ENCODE results near the gene CARHSP1. TPM values are rescaled to one million over a fixed set of nuclear protein-coding genes. Genes with fewer than 3 reads are reported as not detected.
A peak's percentile ranks its signal among the peaks of the same experiment; 100 is the strongest.

The CARHSP1 gene
- total RNA-seq, 1 donor from 2014 or later, result 73.3 TPM

DNA sequence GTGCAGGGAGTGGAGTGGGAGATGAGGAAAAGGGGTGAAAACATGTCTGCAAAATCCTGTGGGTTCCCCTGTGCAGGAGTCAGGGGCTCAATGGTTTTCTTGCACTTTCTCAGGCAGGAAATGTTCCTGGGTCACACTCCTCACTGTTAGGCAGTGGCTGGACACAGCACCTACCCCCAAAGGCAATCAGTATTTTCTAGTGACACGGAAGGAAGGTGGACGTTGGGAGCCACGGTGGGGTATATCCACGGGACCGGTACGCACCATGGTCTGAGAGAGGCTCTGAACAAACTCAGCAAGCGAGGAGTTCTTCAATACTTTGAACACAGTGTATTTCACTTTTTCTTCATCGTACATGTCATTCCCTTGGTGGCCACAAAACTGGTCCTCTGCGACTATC is 34.2 kb upstream of the CARHSP1 start:
- DNase-seq, result no peak
- no peak overlapping the region for H3K27ac Mint-ChIP-seq
- no peak overlapping the region for H3K4me3 Mint-ChIP-seq
- H3K9me3 Mint-ChIP-seq, result no peaks in the 10 kb centered on the region
- H3K27me3 Mint-ChIP-seq, result no peaks in the 10 kb centered on the region
- intact Hi-C loops (cut with micrococcal nuclease), result no loop called here
- H3K4me1 Mint-ChIP-seq, result no peaks in the 10 kb centered on the region
- H3K36me3 Mint-ChIP-seq (ENCODE audit: low read depth), result peaks cover 84% of the 10 kb centered on the region

DNA sequence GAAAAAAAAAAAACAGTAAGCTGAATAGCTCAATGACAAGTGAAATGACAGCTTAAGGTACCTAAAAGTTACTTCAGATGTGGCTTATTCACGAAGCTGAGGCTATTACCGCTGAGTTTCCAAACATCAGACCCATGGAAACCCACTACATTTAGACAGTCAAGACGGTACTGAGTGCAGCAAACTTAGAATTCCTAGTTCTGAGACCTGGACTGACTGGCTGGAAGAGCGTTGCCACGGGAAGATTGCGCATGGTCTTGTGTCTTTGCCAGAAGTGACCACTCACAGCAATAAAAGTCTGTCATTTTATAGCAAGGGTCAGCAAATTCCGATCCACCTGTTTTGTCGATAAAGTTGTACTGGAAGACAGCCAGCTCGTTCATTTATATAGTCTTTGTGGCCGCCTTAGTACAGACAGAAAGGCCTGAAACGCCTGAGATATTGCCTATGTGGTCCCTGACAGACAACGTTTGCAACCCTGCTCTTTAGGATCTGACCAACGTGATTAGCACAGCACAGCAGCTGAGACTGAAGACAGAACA is 32.6 kb upstream of the CARHSP1 start:
- no peaks in the 10 kb centered on the region for H3K9me3 Mint-ChIP-seq
- no peak overlapping the region for H3K27ac Mint-ChIP-seq
- no peaks in the 10 kb centered on the region for H3K27me3 Mint-ChIP-seq
- no peaks in the 10 kb centered on the region for H3K4me1 Mint-ChIP-seq
- intact Hi-C loops (cut with micrococcal nuclease), result no loop called here
- no peak for DNase-seq
- H3K4me3 Mint-ChIP-seq, result no peak overlapping the region
- H3K36me3 Mint-ChIP-seq (ENCODE audit: low read depth), result peaks cover 88% of the 10 kb centered on the region

DNA sequence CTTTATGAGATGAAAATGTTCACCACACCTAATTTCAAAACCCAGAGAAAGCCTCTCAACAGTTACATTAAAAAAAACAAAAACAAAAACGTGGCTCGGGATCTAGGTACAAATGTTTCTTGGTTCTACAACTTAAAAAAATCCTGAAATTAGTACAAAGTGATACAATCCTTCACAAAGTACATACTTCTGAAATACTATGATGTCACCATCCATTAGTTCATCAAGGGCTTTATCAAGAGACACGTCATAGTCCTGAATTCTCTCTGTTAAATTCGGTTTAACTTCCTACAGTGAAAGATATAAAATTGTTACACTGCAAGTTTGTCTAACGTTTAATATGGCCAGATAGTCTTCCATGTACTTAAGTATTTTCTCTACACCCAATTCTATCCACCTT is 31.5 kb upstream of the CARHSP1 start:
- H3K27me3 Mint-ChIP-seq, result no peaks in the 10 kb centered on the region
- peaks cover 85% of the 10 kb centered on the region for H3K36me3 Mint-ChIP-seq (ENCODE audit: low read depth)
- intact Hi-C loops (cut with micrococcal nuclease), result no loop called here
- H3K27ac Mint-ChIP-seq, result no peak overlapping the region
- no peak overlapping the region for H3K4me3 Mint-ChIP-seq
- H3K4me1 Mint-ChIP-seq, result no peaks in the 10 kb centered on the region
- DNase-seq, result no peak
- no peaks in the 10 kb centered on the region for H3K9me3 Mint-ChIP-seq

DNA sequence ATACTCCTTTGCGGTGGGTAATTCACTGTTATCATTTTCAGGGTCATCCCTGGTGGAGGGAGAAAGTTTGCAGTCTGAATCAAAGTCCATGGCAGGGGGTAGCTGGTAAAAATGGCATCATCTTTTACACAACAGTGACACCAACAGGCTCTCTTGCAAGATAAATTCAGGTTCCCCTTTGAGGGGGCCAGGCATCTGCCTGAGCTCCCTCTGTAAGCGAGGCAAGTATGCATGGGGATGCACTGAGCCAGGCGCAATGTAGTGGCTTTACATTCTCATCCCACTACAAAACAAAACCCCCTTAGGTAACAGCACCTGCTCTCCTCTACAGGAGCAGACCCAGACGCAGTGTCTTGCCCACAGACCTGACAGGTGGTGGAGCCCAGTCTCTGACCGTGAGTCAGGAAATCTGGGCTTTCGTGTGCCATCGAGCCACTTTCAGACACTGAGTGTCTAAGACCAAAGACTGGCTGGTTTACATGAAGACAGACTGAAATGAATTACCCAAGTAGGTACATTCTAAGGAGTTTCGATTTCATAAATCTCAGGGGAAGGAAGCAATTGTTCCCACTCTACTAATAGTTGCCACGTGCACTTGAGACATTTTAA is 31.0 kb upstream of the CARHSP1 start:
- H3K9me3 Mint-ChIP-seq, result no peaks in the 10 kb centered on the region
- DNase-seq, result no peak
- H3K27me3 Mint-ChIP-seq, result no peaks in the 10 kb centered on the region
- intact Hi-C loops (cut with micrococcal nuclease), result loop anchor here (5.0 kb wide), 1 partner anchor 37 kb away; no protein-coding TSS in a partner anchor
- H3K27ac Mint-ChIP-seq, result no peak overlapping the region
- no peaks in the 10 kb centered on the region for H3K4me1 Mint-ChIP-seq
- no peak overlapping the region for H3K4me3 Mint-ChIP-seq
- H3K36me3 Mint-ChIP-seq (ENCODE audit: low read depth), result peaks cover 86% of the 10 kb centered on the region

DNA sequence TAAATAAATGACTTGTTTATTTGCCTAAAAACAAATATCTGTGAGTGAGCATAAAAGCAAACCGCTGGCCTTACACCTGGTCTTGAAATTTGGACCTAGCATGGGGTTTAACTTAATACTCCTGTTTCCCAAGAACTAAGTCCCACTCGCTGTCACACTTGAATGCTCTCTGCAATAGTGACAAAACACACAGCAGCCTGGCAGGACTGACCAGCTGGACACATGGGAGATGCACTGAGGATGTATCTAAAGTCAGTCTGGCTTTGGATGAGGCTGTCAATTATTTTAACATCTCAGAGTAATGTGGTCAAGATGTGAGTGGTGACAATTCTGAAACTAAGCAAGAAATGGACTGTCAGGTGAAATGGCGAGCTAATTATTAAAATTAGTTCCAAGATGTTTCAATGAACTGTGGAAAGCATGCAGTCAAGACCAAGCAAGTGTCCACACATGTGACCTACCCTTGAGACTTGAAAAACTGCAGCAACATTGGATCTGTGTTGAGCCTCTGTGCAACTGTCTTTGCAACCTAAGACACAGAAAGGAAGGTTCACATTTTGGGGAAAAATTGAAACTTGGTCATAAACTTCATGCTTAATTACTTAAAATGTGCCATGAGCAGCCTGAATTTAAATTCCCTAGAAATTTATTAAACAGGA is 30.0 kb upstream of the CARHSP1 start:
- H3K4me1 Mint-ChIP-seq, result no peaks in the 10 kb centered on the region
- H3K4me3 Mint-ChIP-seq, result no peak overlapping the region
- H3K27ac Mint-ChIP-seq, result no peak overlapping the region
- no peaks in the 10 kb centered on the region for H3K9me3 Mint-ChIP-seq
- peaks cover 88% of the 10 kb centered on the region for H3K36me3 Mint-ChIP-seq (ENCODE audit: low read depth)
- H3K27me3 Mint-ChIP-seq, result no peaks in the 10 kb centered on the region
- intact Hi-C loops (cut with micrococcal nuclease), result loop anchor here (5.0 kb wide), 1 partner anchor 39 kb away; no protein-coding TSS in a partner anchor
- no peak for DNase-seq

DNA sequence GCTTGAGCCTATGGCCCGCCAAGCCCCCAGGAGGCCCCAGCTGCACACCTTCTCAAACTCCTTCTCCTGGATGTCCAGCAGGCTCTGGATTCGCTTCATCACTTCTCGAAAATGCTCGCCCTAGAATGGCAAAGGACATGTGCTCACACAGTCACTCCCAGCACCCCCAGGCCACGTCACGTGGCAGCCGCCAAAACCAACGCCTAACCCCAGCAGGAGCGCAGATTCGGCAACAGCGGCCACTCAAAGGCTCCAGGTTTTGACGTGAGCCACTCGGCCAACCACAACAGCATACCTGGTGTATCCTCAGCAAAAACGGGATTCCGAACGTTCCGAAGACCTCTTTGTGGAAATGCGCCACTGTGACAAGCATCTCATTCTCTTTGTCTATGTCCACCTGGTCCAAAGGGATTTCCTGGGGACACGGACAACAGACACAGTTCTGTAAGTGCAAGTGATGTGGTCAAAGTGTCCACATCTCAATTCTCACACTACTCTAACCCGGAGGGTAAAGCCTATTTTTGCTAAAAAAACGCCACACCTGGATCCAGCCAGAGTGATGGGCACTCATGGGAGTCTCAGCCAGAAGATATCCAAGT is 26.0 kb upstream of the CARHSP1 start:
- intact Hi-C loops (cut with micrococcal nuclease), result loop anchor here (5.0 kb wide), 1 partner anchor 42 kb away; no protein-coding TSS in a partner anchor
- no peak for DNase-seq
- Mint-ChIP-seq H3K27me3 (no peaks in the 10 kb centered on the region), H3K27ac (no peak overlapping the region), H3K4me3 (no peak overlapping the region), H3K4me1 (peaks cover 3% of the 10 kb centered on the region), H3K36me3 (ENCODE audit: low read depth) (peaks cover 90% of the 10 kb centered on the region), H3K9me3 (no peaks in the 10 kb centered on the region)

DNA sequence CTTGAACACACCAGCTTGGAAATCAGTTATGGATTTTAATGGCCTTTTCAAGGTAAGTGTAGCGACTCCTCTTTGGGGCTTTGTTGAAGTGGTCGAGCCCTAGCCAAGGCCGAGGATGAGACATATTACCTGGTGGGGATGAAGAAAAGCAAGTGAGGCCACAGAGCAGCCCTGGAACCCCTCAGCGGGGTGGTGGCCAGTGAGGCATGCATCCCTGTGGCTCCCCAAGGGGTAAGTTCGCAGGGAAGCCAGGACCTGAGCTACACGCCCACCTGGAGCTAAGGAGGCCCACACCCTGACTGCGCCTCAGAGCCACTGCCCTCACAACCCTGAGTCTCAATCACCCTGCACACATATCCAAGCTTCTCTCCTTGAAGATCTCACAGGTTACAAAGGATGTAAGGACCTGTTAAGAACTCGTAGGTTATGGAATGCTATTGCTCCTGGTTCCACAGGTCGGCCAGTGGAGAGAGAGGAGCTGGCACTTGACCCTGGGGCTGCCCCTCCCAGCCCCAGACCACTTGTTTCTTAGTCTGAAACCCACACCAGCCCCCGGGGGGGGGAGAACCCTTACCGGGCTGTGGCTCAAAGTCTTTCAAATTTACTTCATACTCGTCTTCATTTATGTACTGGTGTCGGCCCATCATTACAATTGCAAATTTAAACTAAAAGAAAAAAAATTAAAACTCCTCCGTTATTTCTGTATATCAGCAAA is 25.3 kb upstream of the CARHSP1 start:
- no peak for DNase-seq
- H3K27me3 Mint-ChIP-seq, result no peaks in the 10 kb centered on the region
- peaks cover 83% of the 10 kb centered on the region for H3K36me3 Mint-ChIP-seq (ENCODE audit: low read depth)
- H3K4me3 Mint-ChIP-seq, result no peak overlapping the region
- no peaks in the 10 kb centered on the region for H3K9me3 Mint-ChIP-seq
- intact Hi-C loops (cut with micrococcal nuclease), result no loop called here
- H3K27ac Mint-ChIP-seq, result no peak overlapping the region
- H3K4me1 Mint-ChIP-seq, result peaks cover 3% of the 10 kb centered on the region

DNA sequence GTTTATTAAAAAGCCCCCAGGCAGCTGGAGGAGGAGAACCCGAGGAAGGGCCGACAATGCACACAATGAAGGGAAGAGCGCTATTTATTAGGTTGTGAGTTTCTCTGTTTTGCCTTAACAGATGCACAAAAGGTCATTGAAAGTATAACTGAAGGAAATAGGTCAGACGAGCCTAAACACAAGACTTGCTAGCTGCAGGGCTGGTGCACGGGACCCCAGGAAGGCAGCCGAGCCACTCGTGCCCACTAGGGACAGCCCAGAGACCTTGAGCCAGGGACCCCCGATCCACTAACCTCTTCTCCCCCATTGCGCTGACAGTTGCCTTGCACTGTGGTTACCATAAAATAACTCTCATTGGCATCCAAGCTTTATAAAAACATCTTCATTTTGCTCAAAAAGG is 24.6 kb upstream of the CARHSP1 start:
- peaks cover 3% of the 10 kb centered on the region for H3K4me1 Mint-ChIP-seq
- no peak overlapping the region for H3K4me3 Mint-ChIP-seq
- H3K9me3 Mint-ChIP-seq, result no peaks in the 10 kb centered on the region
- H3K36me3 Mint-ChIP-seq (ENCODE audit: low read depth), result peaks cover 76% of the 10 kb centered on the region
- no peak for DNase-seq
- intact Hi-C loops (cut with micrococcal nuclease), result no loop called here
- H3K27me3 Mint-ChIP-seq, result no peaks in the 10 kb centered on the region
- peak overlapping the region; percentile 13 for H3K27ac Mint-ChIP-seq

DNA sequence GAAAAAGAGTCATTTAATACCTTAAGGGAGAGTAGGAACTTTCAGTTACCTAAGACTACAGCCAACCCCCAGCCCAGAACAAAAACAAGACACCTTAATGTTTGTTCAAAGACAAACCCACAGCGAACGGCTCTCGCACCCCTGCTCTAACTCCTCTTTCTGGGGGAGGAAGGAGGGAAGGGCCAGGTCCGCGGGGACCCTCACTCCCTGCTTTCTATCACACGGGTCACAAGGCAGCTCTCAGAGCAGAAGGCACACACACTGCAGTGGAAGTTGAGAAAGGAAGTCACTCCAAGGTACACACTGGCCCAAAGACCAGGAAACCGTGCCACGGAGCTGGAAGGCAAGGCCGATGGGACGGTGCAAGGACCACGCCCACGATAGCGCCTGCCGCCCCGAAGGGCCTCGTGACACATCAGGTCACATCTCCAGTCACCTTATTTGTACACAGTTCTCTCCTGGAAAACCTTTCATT is 23.3 kb upstream of the CARHSP1 start:
- no peak overlapping the region for H3K27ac Mint-ChIP-seq
- H3K4me3 Mint-ChIP-seq, result no peak overlapping the region
- intact Hi-C loops (cut with micrococcal nuclease), result no loop called here
- peaks cover 68% of the 10 kb centered on the region for H3K36me3 Mint-ChIP-seq (ENCODE audit: low read depth)
- DNase-seq, result no peak
- H3K9me3 Mint-ChIP-seq, result no peaks in the 10 kb centered on the region
- H3K4me1 Mint-ChIP-seq, result peaks cover 3% of the 10 kb centered on the region
- H3K27me3 Mint-ChIP-seq, result no peaks in the 10 kb centered on the region

DNA sequence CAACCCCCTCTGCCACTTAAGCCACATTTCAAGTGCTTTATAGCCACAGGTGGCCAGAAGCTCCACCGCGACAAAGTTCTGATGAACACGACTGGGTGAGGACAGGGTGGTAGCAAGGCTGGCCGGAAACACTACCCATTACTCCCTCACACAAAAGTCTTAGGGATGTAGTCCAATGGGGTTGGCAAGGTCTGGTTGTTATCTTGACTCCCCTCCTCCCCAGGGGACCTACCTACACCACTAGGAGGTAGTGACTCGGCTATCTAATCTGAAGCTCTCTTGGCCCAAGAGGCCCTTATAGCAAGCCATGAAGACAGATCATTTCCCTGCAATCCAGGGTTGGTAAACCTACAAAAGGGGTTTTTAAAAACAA is 21.7 kb upstream of the CARHSP1 start:
- Mint-ChIP-seq H3K4me1 (peaks cover 3% of the 10 kb centered on the region), H3K27ac (no peak overlapping the region), H3K27me3 (no peaks in the 10 kb centered on the region), H3K4me3 (no peak overlapping the region), H3K36me3 (ENCODE audit: low read depth) (peaks cover 59% of the 10 kb centered on the region), H3K9me3 (no peaks in the 10 kb centered on the region)
- no peak for DNase-seq
- intact Hi-C loops (cut with micrococcal nuclease), result no loop called here

DNA sequence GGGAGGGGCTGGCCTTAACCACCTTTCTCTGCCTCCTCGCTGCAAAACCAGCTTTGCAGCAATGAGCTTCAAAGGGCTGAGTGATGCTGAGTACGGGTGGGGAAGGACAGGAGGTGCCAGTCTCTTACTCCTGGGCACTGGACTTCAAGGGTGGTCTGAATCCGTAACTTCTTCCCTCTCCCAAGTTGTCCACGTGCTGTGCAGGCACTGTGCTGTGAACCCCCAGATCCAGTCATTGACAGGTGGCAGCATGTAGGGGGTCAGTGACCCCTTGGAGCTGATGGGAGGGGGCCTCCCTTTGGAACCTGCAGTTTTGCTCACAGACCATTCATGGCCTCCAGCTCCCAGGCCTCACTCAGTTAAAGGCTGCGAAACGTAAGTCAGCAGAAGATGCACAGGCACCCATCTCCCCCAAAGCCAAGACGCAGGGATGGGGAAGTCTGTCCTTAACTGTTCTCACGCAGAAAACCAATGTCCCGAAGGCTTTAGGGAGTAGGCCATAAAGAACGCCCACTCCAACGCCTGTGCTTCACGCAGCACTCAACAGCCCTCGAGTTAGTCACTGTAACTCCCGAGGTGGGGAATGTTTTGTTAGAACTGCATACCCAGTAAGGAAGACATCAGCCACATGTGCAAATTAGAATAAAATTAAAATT is 21.2 kb upstream of the CARHSP1 start:
- H3K27ac Mint-ChIP-seq, result no peak overlapping the region
- peaks cover 2% of the 10 kb centered on the region for H3K27me3 Mint-ChIP-seq

DNA sequence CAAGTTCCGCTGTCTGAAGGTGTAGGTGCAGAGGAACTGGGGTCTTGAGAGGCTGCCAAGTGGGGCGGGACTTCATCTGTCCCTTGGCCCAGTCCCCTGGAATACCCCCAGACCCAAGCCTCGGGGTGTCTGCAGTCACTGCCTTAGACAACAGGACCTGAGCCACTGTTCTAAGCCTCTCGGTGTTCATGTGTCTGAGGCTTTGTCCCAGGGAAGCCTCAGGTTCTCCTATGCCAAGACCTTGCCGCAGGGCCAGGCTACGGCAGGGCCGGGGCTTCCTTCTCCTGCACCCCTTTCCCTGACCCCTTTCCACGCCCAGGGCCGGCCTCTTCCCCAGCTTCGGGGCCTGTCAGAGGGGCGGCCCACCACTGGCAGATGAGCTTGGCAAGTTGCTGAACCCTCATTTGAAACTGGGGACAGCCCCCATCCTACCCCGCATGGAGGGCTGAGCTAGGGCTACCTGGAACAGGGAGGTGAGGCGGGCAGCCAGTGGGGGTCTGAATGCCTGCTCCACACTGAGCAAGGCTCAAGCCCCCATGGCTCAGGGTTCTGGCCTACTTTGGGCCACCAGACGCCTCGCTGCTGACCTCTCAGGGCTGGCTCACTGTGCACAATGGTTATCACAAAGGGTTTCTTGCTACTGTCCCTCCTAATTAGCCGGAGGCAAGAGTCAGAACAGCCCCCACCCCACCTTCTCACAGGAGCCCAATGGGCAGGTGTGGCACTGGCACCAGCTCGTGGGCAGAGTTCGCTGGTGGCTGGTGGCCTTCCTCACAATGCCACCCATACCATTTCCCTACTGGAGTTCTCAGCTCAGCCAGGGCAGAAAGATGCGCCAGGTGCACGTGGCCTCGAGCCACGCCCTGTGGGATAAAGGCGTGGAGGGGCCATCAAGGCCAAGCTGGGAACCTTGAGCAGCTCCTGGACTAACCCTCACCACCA is 20.4 kb upstream of the CARHSP1 start:
- Mint-ChIP-seq H3K27ac (no peak overlapping the region), H3K36me3 (ENCODE audit: low read depth) (peaks cover 48% of the 10 kb centered on the region), H3K9me3 (no peaks in the 10 kb centered on the region), H3K4me1 (peaks cover 3% of the 10 kb centered on the region), H3K27me3 (peaks cover 2% of the 10 kb centered on the region), H3K4me3 (no peak overlapping the region)
- intact Hi-C loops (cut with micrococcal nuclease), result no loop called here
- DNase-seq, result no peak

More for the DNA sequence above, 21.2 kb upstream of the CARHSP1 start:
- DNase-seq, result no peak
- Mint-ChIP-seq H3K4me1 (peaks cover 3% of the 10 kb centered on the region), H3K4me3 (no peak overlapping the region), H3K36me3 (ENCODE audit: low read depth) (peaks cover 54% of the 10 kb centered on the region), H3K9me3 (no peaks in the 10 kb centered on the region)
- intact Hi-C loops (cut with micrococcal nuclease), result no loop called here

Measured in activated CD4-positive, alpha-beta T cell treated with anti-CD3 and anti-CD28 coated beads, Interleukin-2, amount 10 ng/mL, durations not matched to agents 24 days and 14 days (primary cell).